ENCODE measurements around the gene LAMTOR5.
"Not testable (repeated sequence)": the region's sequence is repeated elsewhere in the genome, so short reads cannot be mapped to it uniquely, and the experiment has no call there.

Gene LAMTOR5

GRCh38 chr1:110407260-110408210 is at the start of gene LAMTOR5:
LAMTOR5 (minus strand) TSS chr1:110407694; CDS start chr1:110407620, 74 bp downstream.
- DNase-seq (ENCODE audit: low spot score), result peak; percentile 95

DNA sequence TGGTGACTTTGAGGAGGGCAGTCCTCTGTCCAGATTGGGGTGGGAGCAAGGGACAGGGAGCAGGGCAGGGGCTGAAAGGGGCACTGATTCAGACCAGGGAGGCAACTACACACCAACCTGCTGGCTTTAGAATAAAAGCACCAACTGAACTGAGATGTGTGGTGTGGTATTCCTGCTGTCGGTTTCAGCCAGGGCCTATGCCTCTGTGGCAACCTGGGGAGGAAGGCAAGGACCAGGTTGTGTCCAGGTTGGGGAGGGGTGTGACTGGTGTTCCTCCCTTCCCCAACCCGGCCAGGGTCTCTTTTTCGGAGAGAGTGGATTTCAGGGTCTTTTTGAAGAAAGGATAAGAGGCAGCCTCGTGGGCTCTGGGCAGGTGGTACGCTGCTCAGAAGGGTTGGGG is 49.7 kb upstream of the LAMTOR5 start:
- DNase-seq (ENCODE audit: low spot score), result no peak

GRCh38 chr1:110455151-110455550 is 47.7 kb upstream of the LAMTOR5 start:
- DNase-seq (ENCODE audit: low spot score), result no peak

GRCh38 chr1:110454328-110454727 is 46.8 kb upstream of the LAMTOR5 start:
- no peak for DNase-seq (ENCODE audit: low spot score)

DNA sequence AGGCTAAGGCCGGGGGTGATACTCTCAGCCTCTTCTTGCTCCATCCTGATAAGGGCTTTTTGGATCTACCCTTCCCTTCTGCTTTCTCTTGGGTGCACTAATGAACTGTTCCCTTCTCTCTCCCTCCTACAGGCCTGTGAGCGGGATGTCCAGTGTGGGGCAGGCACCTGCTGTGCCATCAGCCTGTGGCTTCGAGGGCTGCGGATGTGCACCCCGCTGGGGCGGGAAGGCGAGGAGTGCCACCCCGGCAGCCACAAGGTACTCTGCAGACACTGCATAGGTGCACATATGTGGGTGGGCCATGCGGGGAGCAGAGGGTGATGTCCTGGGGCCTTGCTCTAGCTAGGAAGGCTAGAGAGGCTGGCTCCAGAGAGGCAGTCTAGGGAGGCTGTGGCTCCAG is 46.3 kb upstream of the LAMTOR5 start:
- DNase-seq (ENCODE audit: low spot score), result no peak

GRCh38 chr1:110452330-110452729 is 44.8 kb upstream of the LAMTOR5 start:
- no peak for DNase-seq (ENCODE audit: low spot score)

DNA sequence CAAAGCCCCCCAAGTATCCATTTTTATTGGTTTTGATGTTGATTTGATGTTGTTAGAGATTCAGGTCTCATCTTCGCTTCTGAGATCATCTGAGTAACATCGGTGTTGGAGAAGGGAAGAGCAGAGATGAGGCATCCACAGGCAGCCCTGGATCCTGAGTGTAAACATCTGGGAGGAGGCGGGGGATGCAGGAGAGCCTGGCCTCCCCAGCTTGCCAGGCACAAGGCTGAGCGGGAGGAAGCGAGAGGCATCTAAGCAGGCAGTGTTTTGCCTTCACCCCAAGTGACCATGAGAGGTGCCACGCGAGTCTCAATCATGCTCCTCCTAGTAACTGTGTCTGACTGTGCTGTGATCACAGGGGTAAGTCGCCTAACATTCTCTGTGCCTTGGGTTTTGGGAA is 43.4 kb upstream of the LAMTOR5 start, which contains the start of gene PROK1:
TSS of gene PROK1 (plus strand) at position 221 of the 400 bp plus-strand sequence. CDS start at position 289, 68 bp downstream.
- no peak for DNase-seq (ENCODE audit: low spot score)

GRCh38 chr1:110449661-110450651 is 42.5 kb upstream of the LAMTOR5 start:
- no peak for DNase-seq (ENCODE audit: low spot score)

DNA sequence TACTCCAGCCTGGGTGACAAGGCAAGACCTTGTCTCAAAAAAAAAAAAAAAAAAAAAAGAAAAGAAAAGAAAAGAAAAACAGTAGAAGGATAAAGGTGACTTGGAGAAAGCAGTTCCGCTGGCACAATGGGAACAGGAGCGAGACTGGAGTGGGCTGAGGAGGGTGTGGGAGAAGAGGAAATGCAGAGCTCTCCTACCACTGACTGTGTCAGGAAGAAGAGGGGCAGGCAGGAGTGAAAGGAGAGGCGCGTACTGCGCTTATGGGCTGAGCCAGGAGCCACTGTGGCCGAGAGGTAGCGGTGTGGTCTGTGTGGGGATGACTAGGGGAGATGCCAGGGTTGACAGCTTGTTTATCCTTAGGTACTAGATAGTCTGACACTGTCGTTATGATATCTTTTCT is 37.1 kb upstream of the LAMTOR5 start:
- DNase-seq (ENCODE audit: low spot score), result no peak

DNA sequence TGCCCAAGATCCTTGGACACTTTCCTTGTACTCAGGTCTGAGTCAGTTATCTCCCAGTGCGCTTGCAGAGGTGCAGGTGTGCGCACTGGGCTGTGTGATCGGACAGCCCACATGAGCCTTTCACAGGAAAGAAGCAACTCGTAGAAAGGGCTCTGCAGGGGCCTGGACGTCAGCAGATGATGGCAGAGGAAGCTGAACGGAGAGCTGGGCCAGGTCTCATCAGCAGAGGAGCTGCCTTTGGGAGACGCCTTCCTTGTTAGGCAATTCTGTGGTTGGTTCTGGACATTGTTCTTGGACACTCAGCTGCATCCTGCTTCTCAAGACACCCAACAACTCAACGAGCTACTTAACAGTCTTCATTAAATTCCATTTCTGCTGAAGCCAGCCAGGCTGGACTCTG is 36.0 kb upstream of the LAMTOR5 start:
- DNase-seq (ENCODE audit: low spot score), result no peak

DNA sequence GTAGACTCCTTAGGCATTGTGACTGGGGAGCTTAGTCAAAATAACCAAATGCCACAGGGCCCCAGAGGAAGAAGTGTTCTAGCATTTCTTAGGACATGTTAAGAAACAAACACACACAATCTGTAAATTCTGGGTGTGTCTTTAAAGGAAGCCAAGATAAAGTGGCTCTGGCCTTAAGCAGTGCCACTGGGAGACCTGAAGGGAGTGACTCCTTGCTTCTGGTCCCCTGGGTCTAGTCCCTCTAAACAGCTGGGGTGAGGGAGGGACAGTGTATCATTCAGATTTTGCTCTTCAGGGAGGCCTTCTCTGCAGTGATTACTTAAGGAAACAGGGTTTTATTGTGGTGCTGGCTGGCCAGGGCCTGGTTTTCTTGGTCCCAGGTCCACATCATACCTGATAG is 34.4 kb upstream of the LAMTOR5 start:
- no peak for DNase-seq (ENCODE audit: low spot score)

DNA sequence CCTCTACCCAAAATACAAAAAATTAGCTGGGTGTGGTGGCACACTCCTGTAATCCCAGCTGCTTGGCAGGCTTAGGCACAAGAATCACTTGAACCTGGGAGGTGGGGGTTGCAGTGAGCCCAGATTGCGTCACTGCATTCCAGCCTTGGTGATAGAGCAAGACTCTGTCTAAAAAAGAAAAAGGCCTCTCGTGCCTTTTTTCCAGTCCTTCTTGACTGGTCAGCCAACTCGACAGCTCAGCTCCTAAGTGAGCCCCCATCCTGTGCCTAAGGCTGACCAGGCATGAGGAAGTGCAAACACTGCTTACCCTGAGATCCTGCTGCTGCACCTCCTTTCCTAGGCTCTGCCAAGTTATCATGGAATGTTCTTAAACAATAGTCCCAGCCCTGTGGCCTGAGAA is 33.4 kb upstream of the LAMTOR5 start:
- no peak for DNase-seq (ENCODE audit: low spot score)

- DNase-seq (ENCODE audit: low spot score), result not testable (repeated sequence)
Measured at GRCh38 chr1:110439873-110440272, 32.4 kb upstream of the LAMTOR5 start.

DNA sequence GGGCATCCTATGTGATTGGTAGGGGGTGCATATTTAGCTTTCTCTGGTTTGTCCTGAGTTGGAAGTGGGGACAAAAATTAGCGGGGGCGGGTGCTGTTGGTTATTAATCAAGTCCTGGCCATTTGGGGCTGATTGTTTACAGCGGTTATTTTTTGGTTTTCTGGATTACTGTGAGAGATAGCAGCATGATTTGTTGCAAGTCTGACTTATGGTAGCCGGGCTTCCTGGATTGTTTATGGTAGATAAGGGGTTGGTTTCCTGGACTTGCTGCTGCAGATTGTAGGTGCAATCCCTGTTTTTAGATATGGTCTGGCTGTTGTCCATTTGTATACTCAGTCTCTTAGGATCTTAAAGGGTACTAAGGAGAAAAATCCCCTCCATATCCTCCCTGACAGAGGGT is 31.4 kb upstream of the LAMTOR5 start:
- no peak for DNase-seq (ENCODE audit: low spot score)

GRCh38 chr1:110437645-110438299 is 30.3 kb upstream of the LAMTOR5 start:
- not testable (repeated sequence) for DNase-seq (ENCODE audit: low spot score)

GRCh38 chr1:110436635-110437034 is 29.1 kb upstream of the LAMTOR5 start:
- no peak for DNase-seq (ENCODE audit: low spot score)

DNA sequence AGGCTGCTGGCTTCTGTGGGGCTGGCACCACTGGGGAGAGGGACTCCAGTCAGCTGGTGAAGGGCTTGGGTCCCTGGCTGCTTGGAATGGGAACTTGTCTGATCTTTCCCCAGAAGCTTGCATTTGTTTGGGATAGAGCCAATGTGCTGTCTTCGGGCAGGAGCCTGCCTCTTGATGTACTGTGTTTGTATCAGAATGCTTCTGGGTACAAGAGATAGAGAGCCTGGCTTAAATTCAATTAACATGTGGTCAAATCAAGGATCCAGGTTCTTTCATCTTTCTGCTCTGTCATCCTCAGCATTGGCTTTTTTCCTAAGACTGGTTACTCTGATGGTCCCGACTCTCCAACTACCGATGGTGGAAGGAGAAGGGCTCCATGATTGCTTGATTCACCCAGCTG is 27.5 kb upstream of the LAMTOR5 start:
- no peak for DNase-seq (ENCODE audit: low spot score)

DNA sequence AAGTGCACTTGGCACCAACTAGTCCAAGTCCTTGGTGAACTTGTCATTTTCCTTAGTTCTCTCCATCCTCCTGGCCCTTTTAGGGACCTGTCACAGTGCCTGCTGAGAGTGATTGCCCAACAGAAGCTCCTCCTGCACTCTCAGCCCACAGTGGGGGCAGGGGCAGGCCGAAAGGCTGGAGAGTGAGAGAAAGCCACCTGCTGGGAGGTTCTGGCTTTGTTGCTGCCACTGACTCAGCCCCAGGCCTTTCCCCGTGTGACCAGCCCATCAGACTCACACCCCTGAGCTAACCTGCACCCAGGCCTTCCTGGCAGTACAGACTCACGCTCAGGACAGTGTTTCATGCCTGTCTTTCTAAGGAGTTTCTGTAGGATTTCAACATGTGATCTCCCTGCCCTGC is 26.3 kb upstream of the LAMTOR5 start:
- DNase-seq (ENCODE audit: low spot score), result no peak

DNA sequence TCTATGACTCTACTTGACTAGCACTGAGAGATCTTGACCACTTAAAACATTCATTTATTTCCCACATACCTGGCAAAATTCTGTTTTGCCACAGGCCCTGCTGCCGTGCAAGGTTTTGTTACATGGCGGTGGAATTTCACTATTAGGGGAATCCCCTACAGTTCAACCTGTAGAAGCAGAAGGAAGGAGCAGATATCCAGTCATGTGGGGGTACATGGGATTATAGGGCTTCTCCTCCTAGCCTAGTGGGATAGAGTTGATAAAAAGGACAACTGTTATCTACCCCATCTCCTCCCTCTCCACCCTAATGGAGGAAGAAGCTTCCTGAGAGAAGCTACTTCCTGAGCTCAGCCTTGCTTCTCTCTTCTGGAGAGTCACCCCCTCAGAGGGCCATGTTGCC is 25.7 kb upstream of the LAMTOR5 start:
- DNase-seq (ENCODE audit: low spot score), result no peak

GRCh38 chr1:110430901-110431300 is 23.4 kb upstream of the LAMTOR5 start:
- DNase-seq (ENCODE audit: low spot score), result no peak

GRCh38 chr1:110430366-110430765 is 22.9 kb upstream of the LAMTOR5 start:
- no peak for DNase-seq (ENCODE audit: low spot score)

- no peak for DNase-seq (ENCODE audit: low spot score)
Measured at GRCh38 chr1:110428946-110429345, 21.5 kb upstream of the LAMTOR5 start.
